HCT116 (cell line): Measurements from ENCODE around the gene SMYD3.

Source experiments
- CTCF ChIP-seq, 3 experiments: fragments of 200-600 bp in 1 of 3; sonication (generic) in 1 of 3; IDR thresholded peaks in 2 of 3; conservative IDR thresholded peaks in 1 of 3; 2 replicates each; pipeline ENCODE4 v1.5.1; 2012 to 2017; ENCODE audit warnings: low read depth in 2 of 3, low read length in 2 of 3, antibody characterized with exemption in 1 of 3, borderline replicate concordance in 1 of 3, control low read depth in 1 of 3, mild to moderate bottlenecking in 1 of 3, mixed read lengths in 1 of 3, mixed run types in 1 of 3, moderate library complexity in 1 of 3; ENCODE audit not compliant: insufficient read depth in 1 of 3
- EZH2 ChIP-seq: fragments of 200-600 bp; sonication (generic); IDR thresholded peaks from 2 replicates; pipeline ENCODE4 v1.6.1; 2017; ENCODE audit warnings: antibody characterized with exemption, mixed run types
- MAX ChIP-seq: IDR thresholded peaks from 2 replicates; pipeline ENCODE4 v1.6.1; 2012
- POLR2A ChIP-seq: IDR thresholded peaks from 2 replicates; pipeline ENCODE4 v1.7.0; 2011; ENCODE audit warnings: borderline replicate concordance; ENCODE audit not compliant: insufficient read depth, insufficient read length; ENCODE audit errors: extremely low read depth
- POLR2AphosphoS5 ChIP-seq: IDR thresholded peaks from 2 replicates; pipeline ENCODE4 v1.6.1; 2011; ENCODE audit warnings: mild to moderate bottlenecking, low read depth, low read length, moderate library complexity
- SRF ChIP-seq: IDR thresholded peaks from 2 replicates; pipeline ENCODE4 v1.6.1; 2012; ENCODE audit warnings: low read depth
- TCF7L2 ChIP-seq: IDR thresholded peaks from 2 replicates; pipeline ENCODE4 v1.7.0; 2011; ENCODE audit warnings: borderline replicate concordance, inconsistent platforms; ENCODE audit not compliant: insufficient read depth, insufficient read length; ENCODE audit errors: extremely low read depth
- YY1 ChIP-seq: IDR thresholded peaks from 2 replicates; pipeline ENCODE4 v1.6.1; 2011; ENCODE audit warnings: low read length, low read depth, moderate library complexity, mild to moderate bottlenecking; ENCODE audit not compliant: insufficient replicate concordance; ENCODE audit errors: extremely low read depth
- ZNF274 ChIP-seq: fragments of 200-500 bp; sonication (Bioruptor generic); IDR thresholded peaks from 2 replicates; pipeline ENCODE4 v1.6.1; 2014; ENCODE audit warnings: mild to moderate bottlenecking, low read depth, low read length, inconsistent platforms
- TF ChIP-seq, protein P1 (sequence below): IDR thresholded peaks from 2 replicates; pipeline ENCODE4 v1.6.1; 2012; ENCODE audit warnings: low read depth

- TF ChIP-seq CTCF (IDR thresholded peaks at IDR 0.05 in 2 of 3, conservative IDR thresholded peaks at IDR 0.05 in 1 of 3; ENCODE audit: borderline replicate concordance in 1 of 3, insufficient read depth in 1 of 3, low read depth in 2 of 3, low read length in 2 of 3) (no peak), POLR2A (no peak), POLR2AphosphoS5 (no peak), YY1 (no peak), EZH2 (no peak), SRF (no peak), MAX (no peak), ZNF274 (no peak), TCF7L2 (no peak)
- TF ChIP-seq, protein P1, sequence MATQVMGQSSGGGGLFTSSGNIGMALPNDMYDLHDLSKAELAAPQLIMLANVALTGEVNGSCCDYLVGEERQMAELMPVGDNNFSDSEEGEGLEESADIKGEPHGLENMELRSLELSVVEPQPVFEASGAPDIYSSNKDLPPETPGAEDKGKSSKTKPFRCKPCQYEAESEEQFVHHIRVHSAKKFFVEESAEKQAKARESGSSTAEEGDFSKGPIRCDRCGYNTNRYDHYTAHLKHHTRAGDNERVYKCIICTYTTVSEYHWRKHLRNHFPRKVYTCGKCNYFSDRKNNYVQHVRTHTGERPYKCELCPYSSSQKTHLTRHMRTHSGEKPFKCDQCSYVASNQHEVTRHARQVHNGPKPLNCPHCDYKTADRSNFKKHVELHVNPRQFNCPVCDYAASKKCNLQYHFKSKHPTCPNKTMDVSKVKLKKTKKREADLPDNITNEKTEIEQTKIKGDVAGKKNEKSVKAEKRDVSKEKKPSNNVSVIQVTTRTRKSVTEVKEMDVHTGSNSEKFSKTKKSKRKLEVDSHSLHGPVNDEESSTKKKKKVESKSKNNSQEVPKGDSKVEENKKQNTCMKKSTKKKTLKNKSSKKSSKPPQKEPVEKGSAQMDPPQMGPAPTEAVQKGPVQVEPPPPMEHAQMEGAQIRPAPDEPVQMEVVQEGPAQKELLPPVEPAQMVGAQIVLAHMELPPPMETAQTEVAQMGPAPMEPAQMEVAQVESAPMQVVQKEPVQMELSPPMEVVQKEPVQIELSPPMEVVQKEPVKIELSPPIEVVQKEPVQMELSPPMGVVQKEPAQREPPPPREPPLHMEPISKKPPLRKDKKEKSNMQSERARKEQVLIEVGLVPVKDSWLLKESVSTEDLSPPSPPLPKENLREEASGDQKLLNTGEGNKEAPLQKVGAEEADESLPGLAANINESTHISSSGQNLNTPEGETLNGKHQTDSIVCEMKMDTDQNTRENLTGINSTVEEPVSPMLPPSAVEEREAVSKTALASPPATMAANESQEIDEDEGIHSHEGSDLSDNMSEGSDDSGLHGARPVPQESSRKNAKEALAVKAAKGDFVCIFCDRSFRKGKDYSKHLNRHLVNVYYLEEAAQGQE = no peak
These were observed 110.8 kb downstream of the SMYD3 start for GRCh38 chr1:246396322-246396721.
